Mononuclear cell (primary cell): ENCODE results near the gene TRAF5. TPM values are rescaled to one million over a fixed set of nuclear protein-coding genes. Genes with fewer than 3 reads are reported as not detected.
A peak's percentile ranks its signal among the peaks of the same experiment; 100 is the strongest.
"Not testable (repeated sequence)": the region's sequence is repeated elsewhere in the genome, so short reads cannot be mapped to it uniquely, and the experiment has no call there.

ENCODE experiments used
- H3K27me3 ChIP-seq: 2 replicates; pipeline ENCODE4 v1.6.0; 2011; ENCODE audit warnings: low read length, control low read depth; ENCODE audit not compliant: insufficient read depth
- H3K4me1 ChIP-seq: 2 replicates; pipeline ENCODE4 v1.5.1; 2011; ENCODE audit warnings: mild to moderate bottlenecking, low read length, control low read depth; ENCODE audit not compliant: insufficient read depth
- H3K4me3 ChIP-seq: 2 replicates; pipeline ENCODE4 v1.5.1; 2011; ENCODE audit warnings: mild to moderate bottlenecking, low read length, moderate library complexity
- H3K9me3 ChIP-seq: 2 replicates; pipeline ENCODE4 v1.5.1; 2011; ENCODE audit warnings: low read depth, mild to moderate bottlenecking, control low read depth, low read length
- total RNA-seq: library from RNA; depleted of rRNA; stranded (reverse); fragments of >200 nt; gene quantifications from one replicate; pipeline ENCODE4 v1.2.3, GENCODE V29; 2012

Gene TRAF5
- total RNA-seq, 1 donor: 20.8 TPM

DNA sequence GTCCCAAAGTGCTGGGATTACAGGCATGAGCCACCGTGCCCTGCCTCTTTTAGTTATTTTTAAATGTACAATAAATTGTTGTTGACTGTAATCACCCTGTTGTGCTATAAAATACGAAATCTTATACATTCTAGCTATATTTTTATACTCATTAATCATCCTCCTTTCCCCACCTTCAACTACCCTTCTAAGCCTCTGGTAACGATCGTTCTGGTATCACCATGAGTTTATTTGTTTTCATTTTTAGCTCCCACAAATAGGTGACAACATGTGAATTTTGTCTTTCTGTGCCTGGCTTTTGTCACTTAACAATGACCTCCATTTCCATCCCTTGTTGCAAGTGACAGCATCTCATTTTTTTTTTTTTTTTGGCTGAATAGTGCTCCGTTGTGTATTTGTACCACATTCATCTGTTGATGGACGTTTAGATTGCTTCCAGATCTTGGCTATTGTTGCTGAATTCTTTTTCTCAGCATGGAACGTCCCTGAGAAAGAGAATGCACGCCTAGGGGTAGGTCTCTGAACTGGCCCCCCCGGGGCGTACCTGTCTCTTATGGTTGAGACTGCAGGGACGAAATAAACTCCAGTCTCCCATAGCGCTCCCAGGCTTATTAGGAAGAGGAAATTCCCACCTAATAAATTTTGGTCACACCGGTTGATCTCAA is 71.8 kb downstream of the TRAF5 start:
- not testable (repeated sequence) for H3K9me3 ChIP-seq, H3K4me1 ChIP-seq, H3K4me3 ChIP-seq, H3K27me3 ChIP-seq

DNA sequence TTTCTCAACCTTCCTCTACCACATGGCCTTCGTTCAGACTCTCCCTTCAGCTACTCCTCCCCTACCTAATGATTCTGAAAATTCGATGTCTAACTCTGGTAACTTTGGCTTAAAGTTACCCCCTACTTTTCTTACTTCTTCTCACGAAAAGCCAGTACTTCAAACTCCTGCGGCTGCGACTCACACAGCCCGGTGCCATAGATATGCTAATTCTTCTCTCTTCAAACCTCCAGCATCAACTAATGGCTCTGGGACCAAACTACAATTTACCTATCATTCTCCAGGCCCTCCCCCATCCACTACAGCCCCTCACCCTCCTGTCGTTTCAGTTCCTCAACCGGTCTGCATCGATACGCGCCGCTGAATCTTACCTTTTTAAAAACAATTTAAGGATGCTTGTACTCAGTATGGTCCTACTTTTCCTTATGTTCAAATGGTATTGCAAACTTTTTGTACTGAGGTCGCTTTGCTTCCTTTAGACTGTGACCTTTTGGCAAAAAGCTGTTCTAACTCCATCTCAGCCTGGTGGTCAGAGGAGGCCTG is 73.3 kb downstream of the TRAF5 start:
- not testable (repeated sequence) for H3K27me3 ChIP-seq, H3K9me3 ChIP-seq, H3K4me3 ChIP-seq, H3K4me1 ChIP-seq

DNA sequence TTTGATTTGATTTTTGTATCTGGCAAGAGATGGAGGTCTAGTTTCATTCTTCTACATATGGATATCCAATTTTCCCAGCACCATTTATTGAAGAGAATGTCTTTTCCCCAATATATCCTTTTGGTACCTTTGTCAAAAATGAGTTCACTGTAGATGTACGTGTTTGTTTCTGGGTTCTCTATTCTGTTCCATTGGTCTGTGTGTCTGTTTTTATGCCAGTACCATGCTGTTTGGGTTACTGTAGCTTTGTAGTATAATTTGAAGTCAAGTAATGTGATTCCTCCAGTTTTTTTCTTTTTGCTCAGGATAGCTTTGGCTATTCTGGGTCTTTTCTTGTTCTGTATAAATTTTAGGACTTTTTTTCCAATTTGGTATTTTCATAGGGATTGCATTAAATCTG is 75.1 kb downstream of the TRAF5 start:
- H3K4me1 ChIP-seq, H3K4me3 ChIP-seq, H3K9me3 ChIP-seq, H3K27me3 ChIP-seq: not testable (repeated sequence)

DNA sequence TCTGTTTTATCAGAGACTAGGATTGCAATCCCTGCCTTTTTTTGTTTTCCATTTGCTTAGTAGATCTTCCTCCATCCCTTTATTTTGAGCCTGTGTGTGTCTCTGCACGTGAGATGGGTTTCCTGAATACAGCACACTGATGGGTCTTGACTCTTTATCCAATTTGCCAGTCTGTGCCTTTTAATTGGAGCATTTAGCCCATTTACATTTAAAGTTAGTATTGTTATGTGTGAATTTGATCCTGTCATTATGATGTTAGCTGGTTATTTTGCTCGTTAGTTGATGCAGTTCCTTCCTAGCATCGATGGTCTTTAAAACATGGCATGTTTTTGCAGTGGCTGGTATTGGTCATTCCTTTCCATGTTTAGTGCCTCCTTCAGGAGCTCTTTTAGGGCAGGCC is 79.5 kb downstream of the TRAF5 start:
- H3K9me3 ChIP-seq, H3K4me1 ChIP-seq, H3K27me3 ChIP-seq, H3K4me3 ChIP-seq: not testable (repeated sequence)

DNA sequence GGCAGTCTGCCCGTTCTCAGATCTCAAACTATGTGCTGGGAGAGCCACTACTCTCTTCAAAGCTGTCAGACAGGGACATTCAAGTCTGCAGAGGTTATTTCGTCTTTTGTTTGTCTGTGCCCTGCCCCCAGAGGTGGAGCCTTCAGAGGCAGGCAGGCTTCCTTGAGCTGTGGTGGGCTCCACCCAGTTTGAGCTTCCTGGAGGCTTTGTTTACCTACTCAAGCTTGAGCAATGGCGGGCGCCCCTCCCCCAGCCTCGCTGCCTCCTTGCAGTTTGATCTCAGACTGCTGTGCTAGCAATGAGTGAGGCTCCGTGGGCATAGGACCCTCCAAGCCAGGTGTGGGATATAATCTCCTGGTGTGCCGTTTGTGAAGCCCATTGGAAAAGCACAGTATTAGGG is 81.1 kb downstream of the TRAF5 start:
- not testable (repeated sequence) for H3K4me3 ChIP-seq, H3K27me3 ChIP-seq, H3K4me1 ChIP-seq, H3K9me3 ChIP-seq

DNA sequence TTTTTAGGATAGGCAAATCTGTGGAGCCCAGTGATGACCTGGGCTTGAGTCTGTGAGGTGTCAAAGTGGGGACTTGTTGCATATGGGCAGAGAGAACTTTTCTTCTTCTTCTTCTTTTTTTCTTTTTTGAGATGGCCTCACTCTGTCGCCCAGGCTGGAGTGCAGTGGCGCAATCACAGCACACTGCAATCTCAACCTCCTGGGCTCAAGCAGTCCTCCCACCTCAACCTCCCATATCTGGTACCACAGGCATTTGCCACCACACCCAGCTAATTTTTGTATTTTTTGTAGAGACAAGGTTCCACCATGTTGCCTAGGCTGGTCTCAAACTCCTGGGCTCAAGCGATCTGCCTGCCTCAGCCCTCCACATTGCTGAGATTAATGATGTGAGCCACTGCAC is 85.0 kb downstream of the TRAF5 start:
- Histone ChIP-seq H3K27me3 (peaks cover 3% of the 10 kb centered on the region), H3K4me1 (no peaks in the 10 kb centered on the region)

DNA sequence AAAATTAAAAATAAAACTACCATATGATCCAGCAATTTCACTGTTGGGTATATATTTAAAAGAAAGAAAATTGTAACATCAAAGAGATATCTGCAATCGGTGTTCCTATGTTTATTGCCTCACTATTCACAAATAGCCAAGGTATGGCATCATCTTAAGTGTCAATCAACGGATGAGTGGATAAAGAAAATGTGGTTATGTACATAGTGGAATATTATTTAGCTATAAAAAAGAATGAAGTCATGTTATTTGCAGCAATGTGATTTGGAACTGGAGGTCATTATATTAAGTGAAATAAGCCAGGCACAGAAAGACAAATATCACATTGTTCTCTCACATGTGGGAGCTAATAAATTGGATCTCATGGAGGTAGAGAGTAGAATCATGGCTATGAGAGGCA is 89.1 kb downstream of the TRAF5 start:
- H3K4me3 ChIP-seq: no peak overlapping the region
- peaks cover 7% of the 10 kb centered on the region for H3K4me1 ChIP-seq
- H3K27me3 ChIP-seq: peaks cover 3% of the 10 kb centered on the region
- H3K9me3 ChIP-seq: no peaks in the 10 kb centered on the region

More for the DNA sequence above, 85.0 kb downstream of the TRAF5 start:
- Histone ChIP-seq H3K4me3 (no peak overlapping the region), H3K9me3 (no peaks in the 10 kb centered on the region)

DNA sequence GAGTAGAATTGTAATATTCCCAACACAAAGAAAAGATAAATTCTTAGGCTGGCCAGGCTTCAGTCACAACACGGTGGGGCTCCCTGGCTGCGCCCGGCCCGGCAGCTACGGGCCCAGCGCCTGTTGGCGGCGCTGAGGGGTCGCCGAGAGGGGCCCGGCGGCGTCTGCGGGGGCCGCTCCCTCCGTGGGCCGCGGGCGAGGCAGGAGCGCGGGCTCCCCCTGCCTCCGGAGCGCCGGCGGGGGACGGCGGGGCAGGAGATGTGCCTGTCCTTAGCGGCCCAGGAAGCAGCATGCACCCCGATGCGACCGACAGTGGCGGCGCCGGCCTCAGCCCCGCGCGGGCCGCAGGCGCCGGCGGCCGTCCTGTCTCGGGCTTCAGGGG is 89.6 kb downstream of the TRAF5 start:
- H3K27me3 ChIP-seq, H3K9me3 ChIP-seq, H3K4me3 ChIP-seq, H3K4me1 ChIP-seq: not testable (repeated sequence)

DNA sequence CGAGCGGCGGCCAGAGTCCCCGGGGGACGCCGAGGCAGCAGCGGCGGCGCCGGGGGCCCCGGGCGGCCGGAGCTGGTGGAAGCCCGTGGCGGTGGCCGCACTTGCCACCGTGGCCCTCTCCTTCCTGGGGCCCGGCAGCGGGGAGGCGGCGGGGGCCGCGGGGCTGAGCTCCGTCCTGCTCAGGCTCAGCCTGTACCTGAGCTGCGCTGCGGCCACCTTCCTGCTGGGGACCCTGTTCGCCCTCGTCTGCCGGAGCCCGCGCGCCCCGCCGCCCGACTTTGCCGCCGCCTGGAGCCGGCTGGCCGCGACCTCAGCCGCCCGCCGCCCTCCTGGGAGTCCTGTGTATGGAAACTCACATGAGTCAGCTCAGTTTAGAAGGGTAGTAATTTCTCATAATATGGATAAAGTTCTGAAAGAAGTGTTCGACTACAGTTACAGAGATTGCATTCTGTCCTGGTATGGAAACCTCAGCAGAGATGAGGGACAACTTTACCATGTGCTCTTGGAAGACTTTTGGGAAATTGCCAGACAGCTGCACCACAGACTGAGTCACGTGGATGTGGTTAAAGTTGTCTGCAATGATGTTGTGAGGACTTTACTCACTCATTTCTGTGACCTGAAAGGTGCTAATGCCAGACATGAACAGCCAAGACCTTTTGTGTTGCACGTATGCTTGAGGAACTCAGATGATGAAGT is 90.1 kb downstream of the TRAF5 start:
- not testable (repeated sequence) for H3K4me1 ChIP-seq, H3K9me3 ChIP-seq, H3K27me3 ChIP-seq
- H3K4me3 ChIP-seq: peak overlapping the region; percentile 8

DNA sequence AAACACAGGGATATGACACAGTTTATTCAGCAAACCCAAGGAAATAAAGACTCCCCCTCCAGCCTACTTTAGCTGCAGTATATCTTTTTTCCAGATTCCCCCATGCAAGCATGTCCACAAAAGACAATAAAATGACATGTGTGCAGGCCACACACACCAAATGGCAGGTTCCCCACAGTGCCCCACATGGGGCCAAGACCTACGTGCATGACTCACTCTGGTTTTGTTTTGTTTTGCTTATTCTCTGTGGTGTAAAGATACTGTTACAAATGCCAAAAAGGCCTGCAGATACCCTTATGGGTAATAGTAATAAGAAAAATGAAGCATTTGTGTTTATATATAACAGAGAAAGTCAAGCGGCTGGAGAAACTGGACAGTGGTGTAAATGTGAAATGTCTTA is 93.8 kb downstream of the TRAF5 start:
- H3K4me3 ChIP-seq: no peak overlapping the region
- H3K9me3 ChIP-seq: no peaks in the 10 kb centered on the region
- peaks cover 3% of the 10 kb centered on the region for H3K27me3 ChIP-seq
- H3K4me1 ChIP-seq: peaks cover 7% of the 10 kb centered on the region

DNA sequence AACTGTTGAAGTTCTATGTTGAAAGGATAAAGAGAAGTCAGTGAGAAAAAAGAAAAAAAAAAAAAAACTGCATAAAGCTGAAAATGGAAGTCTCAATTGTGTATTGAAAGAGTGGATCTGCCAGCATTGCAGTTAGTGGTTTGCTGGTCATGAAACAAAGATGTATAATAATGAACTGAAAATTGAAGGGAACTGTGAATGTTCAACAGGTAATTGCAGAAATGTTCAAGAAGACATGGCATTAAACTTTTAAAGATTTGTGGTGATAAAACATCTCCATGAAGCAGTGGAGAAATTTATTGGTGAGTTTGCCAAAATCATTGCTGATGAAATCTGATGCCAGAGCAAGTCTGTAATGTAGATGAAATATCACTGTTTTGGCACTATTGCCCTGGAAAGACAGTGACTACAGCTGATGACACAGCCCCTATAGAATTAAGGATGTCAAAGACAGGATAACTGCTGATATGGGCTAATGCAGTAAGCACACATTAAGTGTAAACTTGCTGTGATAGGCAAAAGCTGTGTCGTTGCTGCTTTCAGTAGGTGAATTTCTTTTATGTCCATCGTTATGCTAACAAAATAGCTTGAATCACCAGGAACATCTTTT is 94.3 kb downstream of the TRAF5 start:
- H3K27me3 ChIP-seq: peaks cover under 1% of the 10 kb centered on the region
- no peaks in the 10 kb centered on the region for H3K9me3 ChIP-seq
- H3K4me3 ChIP-seq: no peak overlapping the region
- peaks cover 7% of the 10 kb centered on the region for H3K4me1 ChIP-seq

DNA sequence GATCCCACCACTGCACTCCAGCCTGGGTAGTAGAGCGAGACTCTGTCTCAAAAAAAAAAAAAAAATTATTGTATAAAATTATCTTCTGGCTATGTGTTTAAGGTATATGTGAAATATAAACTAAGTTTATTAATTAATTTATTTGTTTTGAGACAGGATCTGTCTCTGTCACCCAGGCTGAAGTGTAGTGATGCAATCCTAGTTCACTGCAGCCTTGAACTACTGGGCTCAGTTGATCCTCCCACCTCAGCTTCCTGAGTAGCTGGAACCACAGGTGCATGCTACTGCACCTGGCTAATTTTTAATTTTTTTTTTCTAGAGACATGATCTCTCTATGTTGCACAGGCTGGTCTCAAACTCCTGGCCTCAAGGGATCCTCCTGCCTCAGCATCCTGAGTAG is 97.4 kb downstream of the TRAF5 start:
- no peaks in the 10 kb centered on the region for H3K4me1 ChIP-seq
- no peaks in the 10 kb centered on the region for H3K9me3 ChIP-seq
- no peaks in the 10 kb centered on the region for H3K27me3 ChIP-seq
- no peak overlapping the region for H3K4me3 ChIP-seq

Other genes starting within 250 kb of the TRAF5 start
- not detected for gene KCNH1, start 192.7 kb upstream of the TRAF5 start, total RNA-seq
- gene RCOR3, start 67.5 kb upstream of the TRAF5 start, total RNA-seq: 53.4 TPM
- under 0.01 TPM for gene RD3, start 165.3 kb downstream of the TRAF5 start, total RNA-seq